HEK293 (cell line): ENCODE measurements around the gene ADIPOR1.

Experiments
- CTCF ChIA-PET: fragments of 350-600 bp; formaldehyde crosslinking; extraction: SDS; loops from one replicate; lab custom pipeline; 2021; ENCODE audit warnings: antibody characterized with exemption; lab: Yijun Ruan, JAX
- POLR2A ChIA-PET: fragments of 300-600 bp; formaldehyde crosslinking; extraction: SDS; loops from one replicate; lab custom pipeline; 2020; ENCODE audit warnings: antibody characterized with exemption, inconsistent platforms; lab: Yijun Ruan, JAX
- H3K27ac ChIP-seq: fragments of 200-500 bp; sonication (Bioruptor generic); 2 replicates; pipeline ENCODE4 v1.5.1; 2014; ENCODE audit warnings: low read depth, low read length, control low read depth, inconsistent platforms; ENCODE audit errors: extremely low read depth
- H3K36me3 ChIP-seq, 2 experiments: fragments of 200-500 bp in 1 of 2; sonication (Bioruptor generic) in 1 of 2; 1 replicate in 1 of 2; 2 replicates in 1 of 2; pipeline ENCODE4 v1.5.1; 2014 to 2017; ENCODE audit warnings: inconsistent platforms in 2 of 2, low read length in 2 of 2; ENCODE audit not compliant: control insufficient read depth in 2 of 2, insufficient read depth in 1 of 2
- H3K4me1 ChIP-seq: fragments of 200-500 bp; sonication (Bioruptor generic); 2 replicates; pipeline ENCODE4 v1.5.1; 2014; ENCODE audit warnings: mild to moderate bottlenecking, low read length, inconsistent platforms; ENCODE audit not compliant: control insufficient read depth, insufficient read depth
- H3K4me3 ChIP-seq: 2 replicates; pipeline ENCODE4 v1.5.1; 2011; ENCODE audit warnings: low read depth, mild to moderate bottlenecking, control low read depth, low read length, moderate library complexity
- H3K9me3 ChIP-seq: fragments of 200-500 bp; sonication (Bioruptor generic); 2 replicates; pipeline ENCODE4 v1.5.1; 2014; ENCODE audit warnings: low read depth, low read length, inconsistent platforms; ENCODE audit not compliant: control insufficient read depth, insufficient read depth
- BCL11B ChIP-seq: fragments of 450-650 bp; formaldehyde crosslinking; IDR thresholded peaks from 2 replicates; pipeline ENCODE4 v1.5.1; 2016; ENCODE audit warnings: low read depth, missing biosample characterization, missing genetic modification characterization
- INSM2 ChIP-seq: fragments of 450-650 bp; formaldehyde crosslinking; IDR thresholded peaks from 2 replicates; pipeline ENCODE4 v1.5.1; 2016; ENCODE audit warnings: missing biosample characterization, missing genetic modification characterization
- KLF7 ChIP-seq: fragments of 450-650 bp; formaldehyde crosslinking; IDR thresholded peaks from 2 replicates; pipeline ENCODE4 v1.5.1; 2016; ENCODE audit warnings: missing biosample characterization, missing genetic modification characterization, borderline replicate concordance
- KLF9 ChIP-seq: fragments of 450-650 bp; formaldehyde crosslinking; IDR thresholded peaks from 2 replicates; pipeline ENCODE4 v1.5.1; 2016; ENCODE audit warnings: missing biosample characterization, missing genetic modification characterization, low read depth
- PRDM1 ChIP-seq: fragments of 450-650 bp; formaldehyde crosslinking; IDR thresholded peaks from 2 replicates; pipeline ENCODE4; 2016; ENCODE audit warnings: missing biosample characterization, missing genetic modification characterization
- SP7 ChIP-seq: fragments of 450-650 bp; formaldehyde crosslinking; IDR thresholded peaks from 2 replicates; pipeline ENCODE4 v1.5.1; 2016; ENCODE audit warnings: missing biosample characterization, missing genetic modification characterization
- WT1 ChIP-seq: fragments of 450-650 bp; formaldehyde crosslinking; IDR thresholded peaks from 2 replicates; pipeline ENCODE4 v1.5.1; 2016; ENCODE audit warnings: missing biosample characterization, missing genetic modification characterization
- YY2 ChIP-seq: fragments of 450-650 bp; formaldehyde crosslinking; IDR thresholded peaks from 2 replicates; pipeline ENCODE4 v1.5.1; 2016; ENCODE audit warnings: missing biosample characterization, missing genetic modification characterization
- ZBTB48 ChIP-seq: fragments of 450-650 bp; formaldehyde crosslinking; IDR thresholded peaks from 2 replicates; pipeline ENCODE4 v1.5.1; 2016; ENCODE audit warnings: missing biosample characterization, missing genetic modification characterization
- ZNF132 ChIP-seq: fragments of 450-650 bp; formaldehyde crosslinking; IDR thresholded peaks from 2 replicates; pipeline ENCODE4 v1.5.1; 2017; ENCODE audit warnings: missing biosample characterization, missing genetic modification characterization, borderline replicate concordance
- ZNF350 ChIP-seq: fragments of 450-650 bp; formaldehyde crosslinking; IDR thresholded peaks from 2 replicates; pipeline ENCODE4 v1.5.0; 2017; ENCODE audit warnings: missing biosample characterization, mild to moderate bottlenecking, missing genetic modification characterization
- ZNF366 ChIP-seq: fragments of 450-650 bp; formaldehyde crosslinking; conservative IDR thresholded peaks from 2 replicates; pipeline ENCODE4 v1.5.1; 2016; ENCODE audit warnings: missing biosample characterization, missing genetic modification characterization
- ZNF514 ChIP-seq: fragments of 450-650 bp; formaldehyde crosslinking; IDR thresholded peaks from 2 replicates; pipeline ENCODE4 v1.5.1; 2016; ENCODE audit warnings: missing biosample characterization, missing genetic modification characterization
- ZNF521 ChIP-seq: fragments of 450-650 bp; formaldehyde crosslinking; IDR thresholded peaks from 2 replicates; pipeline ENCODE4 v1.5.1; 2017; ENCODE audit warnings: missing biosample characterization, mild to moderate bottlenecking, missing genetic modification characterization
- ZNF596 ChIP-seq: fragments of 450-650 bp; IDR thresholded peaks from 2 replicates; pipeline ENCODE4 v1.5.0; 2018; ENCODE audit warnings: missing biosample characterization, mild to moderate bottlenecking, missing genetic modification characterization, moderate library complexity
- ZNF639 ChIP-seq: fragments of 450-650 bp; formaldehyde crosslinking; IDR thresholded peaks from 2 replicates; pipeline ENCODE4 v1.5.1; 2016; ENCODE audit warnings: missing biosample characterization, missing genetic modification characterization
- ZNF645 ChIP-seq: fragments of 450-650 bp; formaldehyde crosslinking; IDR thresholded peaks from 2 replicates; pipeline ENCODE4; 2016; ENCODE audit warnings: missing biosample characterization, missing genetic modification characterization
- ZNF670 ChIP-seq: fragments of 450-650 bp; formaldehyde crosslinking; IDR thresholded peaks from 2 replicates; pipeline ENCODE4 v1.5.1; 2016; ENCODE audit warnings: missing biosample characterization, missing genetic modification characterization, low read depth
- ZNF701 ChIP-seq: fragments of 450-650 bp; formaldehyde crosslinking; IDR thresholded peaks from 2 replicates; pipeline ENCODE4 v1.5.1; 2016; ENCODE audit warnings: missing biosample characterization, missing genetic modification characterization
- ZNF792 ChIP-seq: fragments of 450-650 bp; formaldehyde crosslinking; IDR thresholded peaks from 2 replicates; pipeline ENCODE4 v1.5.1; 2016; ENCODE audit warnings: missing biosample characterization, missing genetic modification characterization
- ZSCAN4 ChIP-seq: fragments of 450-650 bp; formaldehyde crosslinking; IDR thresholded peaks from 2 replicates; pipeline ENCODE4 v1.5.1; 2017; ENCODE audit warnings: missing biosample characterization, missing genetic modification characterization
- ZXDB ChIP-seq: fragments of 450-650 bp; formaldehyde crosslinking; IDR thresholded peaks from 2 replicates; pipeline ENCODE4 v1.5.1; 2016; ENCODE audit warnings: missing biosample characterization, missing genetic modification characterization

ADIPOR1 gene

GRCh38 chr1:202941372-202941771 lies 16.7 kb downstream of the ADIPOR1 start:
- ChIA-PET POLR2A (no interaction called here), CTCF (no interaction called here)
- Histone ChIP-seq H3K4me1 (no peaks in the 10 kb centered on the region), H3K27ac (no peak overlapping the region), H3K4me3 (no peak overlapping the region), H3K36me3 (peaks cover 6 to 67% of the 10 kb centered on the region in 2 experiments; a peak in 2 of 3 replicates), H3K9me3 (no peaks in the 10 kb centered on the region)
- peak; percentile 63 for TF ChIP-seq PRDM1 (tag by site-specific recombination)
- TF ChIP-seq BCL11B (tag by site-specific recombination): no peak
- TF ChIP-seq ZNF596 (tag by site-specific recombination): no peak
- no peak for TF ChIP-seq YY2

- CTCF ChIA-PET: interaction anchor here (0.7 kb wide), 2 partner anchors 14 to 136 kb away, joined by 3 to 5 read pairs; no protein-coding TSS in a partner anchor
- POLR2A ChIA-PET: no interaction called here
- no peak overlapping the region for H3K4me3 ChIP-seq
- no peak overlapping the region for H3K27ac ChIP-seq
- peaks cover 6 to 59% of the 10 kb centered on the region in 2 experiments; a peak in 2 of 3 replicates for H3K36me3 ChIP-seq
- no peaks in the 10 kb centered on the region for H3K4me1 ChIP-seq
- no peaks in the 10 kb centered on the region for H3K9me3 ChIP-seq
- no peak for TF ChIP-seq ZNF645 (tag by site-specific recombination)
- TF ChIP-seq ZSCAN4 (tag by site-specific recombination): no peak
- no peak for TF ChIP-seq ZNF521 (tag by site-specific recombination)
- TF ChIP-seq ZNF792 (tag by site-specific recombination): no peak
- no peak for TF ChIP-seq KLF7
- TF ChIP-seq SP7 (tag by site-specific recombination): no peak
- TF ChIP-seq KLF9 (tag by site-specific recombination): no peak
- no peak for TF ChIP-seq ZNF366
- TF ChIP-seq ZNF132 (tag by site-specific recombination): no peak
- TF ChIP-seq WT1 (tag by site-specific recombination): no peak
- no peak for TF ChIP-seq ZNF350 (tag by site-specific recombination)
- no peak for TF ChIP-seq ZNF514
- TF ChIP-seq INSM2: no peak
- no peak for TF ChIP-seq ZNF639 (tag by site-specific recombination)
- no peak for TF ChIP-seq ZBTB48 (tag by site-specific recombination)
- no peak for TF ChIP-seq ZNF701 (tag by site-specific recombination)
- TF ChIP-seq ZXDB (tag by site-specific recombination): no peak
- no peak for TF ChIP-seq ZNF670 (tag by site-specific recombination)
Measured at GRCh38 chr1:202940561-202940960, 17.6 kb downstream of the ADIPOR1 start.
